ENCODE measurements around the gene JAKMIP3. TPM values are rescaled to one million over a fixed set of nuclear protein-coding genes. Genes with fewer than 3 reads are reported as not detected.

JAKMIP3 gene
- total RNA-seq, 4 donors from 2014 or later = 0.04 to 0.19 (median 0.13) TPM; not detected in 1

GRCh38 chr10:132027423-132027983 lies 38.2 kb upstream of the JAKMIP3 start:
- DNase-seq = no peak

DNA sequence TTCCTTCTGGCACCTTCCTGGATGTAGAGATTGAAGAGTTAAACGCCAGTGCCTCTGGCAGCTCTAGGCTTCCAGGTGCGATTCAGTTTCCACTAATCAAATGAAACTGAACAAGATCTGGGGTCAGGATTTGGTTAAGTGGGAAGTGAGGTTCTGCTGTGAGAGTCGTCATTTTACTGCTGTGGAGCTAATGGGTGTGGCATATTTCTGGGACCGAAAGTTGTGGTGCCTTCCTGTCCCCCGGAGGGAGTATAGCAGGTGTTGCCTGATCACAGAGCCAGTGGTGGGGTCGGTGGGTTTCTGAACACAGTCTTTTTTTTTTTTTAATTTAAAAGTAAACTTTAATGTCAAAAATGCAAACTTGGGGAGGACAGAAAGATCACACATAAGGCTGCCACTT lies 37.0 kb upstream of the JAKMIP3 start:
- no peak for TF ChIP-seq POLR2A (IDR thresholded peaks at IDR 0.05)
- TF ChIP-seq, protein P1, sequence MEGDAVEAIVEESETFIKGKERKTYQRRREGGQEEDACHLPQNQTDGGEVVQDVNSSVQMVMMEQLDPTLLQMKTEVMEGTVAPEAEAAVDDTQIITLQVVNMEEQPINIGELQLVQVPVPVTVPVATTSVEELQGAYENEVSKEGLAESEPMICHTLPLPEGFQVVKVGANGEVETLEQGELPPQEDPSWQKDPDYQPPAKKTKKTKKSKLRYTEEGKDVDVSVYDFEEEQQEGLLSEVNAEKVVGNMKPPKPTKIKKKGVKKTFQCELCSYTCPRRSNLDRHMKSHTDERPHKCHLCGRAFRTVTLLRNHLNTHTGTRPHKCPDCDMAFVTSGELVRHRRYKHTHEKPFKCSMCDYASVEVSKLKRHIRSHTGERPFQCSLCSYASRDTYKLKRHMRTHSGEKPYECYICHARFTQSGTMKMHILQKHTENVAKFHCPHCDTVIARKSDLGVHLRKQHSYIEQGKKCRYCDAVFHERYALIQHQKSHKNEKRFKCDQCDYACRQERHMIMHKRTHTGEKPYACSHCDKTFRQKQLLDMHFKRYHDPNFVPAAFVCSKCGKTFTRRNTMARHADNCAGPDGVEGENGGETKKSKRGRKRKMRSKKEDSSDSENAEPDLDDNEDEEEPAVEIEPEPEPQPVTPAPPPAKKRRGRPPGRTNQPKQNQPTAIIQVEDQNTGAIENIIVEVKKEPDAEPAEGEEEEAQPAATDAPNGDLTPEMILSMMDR (IDR thresholded peaks at IDR 0.05) = no peak
- Histone ChIP-seq H3K27ac (no peak overlapping the region), H3K27me3 (peaks cover 0 to 96% (median 0%) of the 10 kb centered on the region in 4 donors), H3K4me1 (peaks cover 0 to 3% (median under 1%) of the 10 kb centered on the region in 3 donors), H3K9me3 (no peaks in the 10 kb centered on the region), H3K4me3 (no peak overlapping the region), H3K36me3 (no peaks in the 10 kb centered on the region)
- intact Hi-C loops (cut with DNase I) = no loop called here
- WGBS, 2 donors = 51 to 65% methylated on average over 6 of the region's 6 CpGs
- DNase-seq = no peak

More at GRCh38 chr10:132027423-132027983, 38.2 kb upstream of the JAKMIP3 start:
- H3K36me3 ChIP-seq = no peaks in the 10 kb centered on the region
- whole genome bisulfite sequencing, 2 donors = 50 to 63% methylated on average over 3 of the region's 3 CpGs
- no peak overlapping the region for H3K27ac ChIP-seq
- H3K4me1 ChIP-seq = peaks cover 0 to 12% (median 8%) of the 10 kb centered on the region in 3 donors
- no peak overlapping the region for H3K4me3 ChIP-seq
- intact Hi-C loops (cut with DNase I) = no loop called here
- H3K9me3 ChIP-seq = no peaks in the 10 kb centered on the region
- no peak for TF ChIP-seq POLR2A (IDR thresholded peaks at IDR 0.05)
- TF ChIP-seq, protein P1 (IDR thresholded peaks at IDR 0.05) = no peak
- peaks cover 0 to 92% (median 0%) of the 10 kb centered on the region in 4 donors for H3K27me3 ChIP-seq

- TF ChIP-seq, protein P1 (IDR thresholded peaks at IDR 0.05) = no peak
- no peak for TF ChIP-seq POLR2A (IDR thresholded peaks at IDR 0.05)
- Histone ChIP-seq H3K27ac (no peak overlapping the region), H3K27me3 (peaks cover 0 to 96% (median 0%) of the 10 kb centered on the region in 4 donors), H3K9me3 (no peaks in the 10 kb centered on the region), H3K4me3 (no peak overlapping the region), H3K36me3 (no peaks in the 10 kb centered on the region), H3K4me1 (peaks cover 0 to 5% (median 1%) of the 10 kb centered on the region in 3 donors)
- intact Hi-C loops (cut with DNase I) = no loop called here
- 52 to 61% methylated on average over 12 of the region's 12 CpGs for WGBS, 2 donors
- DNase-seq = no peak
These were observed 34.8 kb upstream of the JAKMIP3 start for GRCh38 chr10:132030898-132031463.

GRCh38 chr10:132033632-132034031 lies 32.1 kb upstream of the JAKMIP3 start:
- no peak for TF ChIP-seq POLR2A (IDR thresholded peaks at IDR 0.05)
- TF ChIP-seq, protein P1 (IDR thresholded peaks at IDR 0.05) = no peak
- DNase-seq = no peak
- intact Hi-C loops (cut with DNase I) = no loop called here
- H3K4me3 ChIP-seq = no peak overlapping the region
- peaks cover 8 to 19% (median 9%) of the 10 kb centered on the region in 3 donors for H3K4me1 ChIP-seq
- H3K27me3 ChIP-seq = peaks cover 0 to 96% (median 0%) of the 10 kb centered on the region in 4 donors
- H3K9me3 ChIP-seq = no peaks in the 10 kb centered on the region
- WGBS, 2 donors = 81 to 83% methylated on average over 5 of the region's 5 CpGs
- H3K27ac ChIP-seq = no peak overlapping the region
- no peaks in the 10 kb centered on the region for H3K36me3 ChIP-seq

GRCh38 chr10:132035476-132035875 lies 30.3 kb upstream of the JAKMIP3 start:
- Histone ChIP-seq H3K27me3 (peaks cover 0 to 97% (median 0%) of the 10 kb centered on the region in 4 donors), H3K9me3 (no peaks in the 10 kb centered on the region), H3K4me3 (no peak overlapping the region), H3K27ac (no peak overlapping the region), H3K4me1 (peaks cover 8 to 19% (median 9%) of the 10 kb centered on the region in 3 donors), H3K36me3 (no peaks in the 10 kb centered on the region)
- intact Hi-C loops (cut with DNase I) = no loop called here
- DNase-seq = no peak
- WGBS, 2 donors = 71 to 81% methylated on average over 8 of the region's 8 CpGs
- TF ChIP-seq, protein P1 (IDR thresholded peaks at IDR 0.05) = no peak
- TF ChIP-seq POLR2A (IDR thresholded peaks at IDR 0.05) = no peak

All from esophagus squamous epithelium (tissue), 5 donors.